Osteoblast (primary cell): Measurements from ENCODE around the gene CACNA2D1. TPM values are rescaled to one million over a fixed set of nuclear protein-coding genes. Genes with fewer than 3 reads are reported as not detected.

Experiments used
- DNase-seq: peaks from one replicate; pipeline ENCODE4 v3.0.0; 2011; ENCODE audit warnings: low spot score, mixed read lengths; ENCODE audit not compliant: insufficient read length; ENCODE audit errors: missing footprints
- H2AFZ ChIP-seq: 2 replicates; pipeline ENCODE4 v1.6.0; 2011; ENCODE audit warnings: mild to moderate bottlenecking, low read length
- H3K27ac ChIP-seq: 2 replicates; pipeline ENCODE4 v1.5.1; 2011; ENCODE audit warnings: mild to moderate bottlenecking, low read depth, low read length, moderate library complexity
- H3K27me3 ChIP-seq: 2 replicates; pipeline ENCODE4 v1.6.0; 2012; ENCODE audit warnings: mild to moderate bottlenecking, control low read depth, inconsistent platforms, low read length, moderate library complexity; ENCODE audit not compliant: insufficient read depth
- H3K36me3 ChIP-seq: 2 replicates; pipeline ENCODE4 v1.5.1; 2011; ENCODE audit warnings: mild to moderate bottlenecking, low read length, control low read depth, moderate library complexity; ENCODE audit not compliant: insufficient read depth
- H3K4me1 ChIP-seq: 2 replicates; pipeline ENCODE4 v1.5.1; 2011; ENCODE audit warnings: mild to moderate bottlenecking, low read length, control low read depth, moderate library complexity; ENCODE audit not compliant: insufficient read depth
- H3K4me2 ChIP-seq: 2 replicates; pipeline ENCODE4 v1.6.0; 2011; ENCODE audit warnings: mild to moderate bottlenecking, low read length; ENCODE audit not compliant: insufficient read depth
- H3K4me3 ChIP-seq: fragments of 200-600 bp; sonication (generic); 3 replicates; pipeline ENCODE4 v1.5.1; 2012; ENCODE audit warnings: mild to moderate bottlenecking, low read length, inconsistent platforms; ENCODE audit not compliant: insufficient read depth
- H3K79me2 ChIP-seq: 2 replicates; pipeline ENCODE4 v1.6.0; 2012; ENCODE audit warnings: mild to moderate bottlenecking, low read length, control low read depth, inconsistent platforms; ENCODE audit not compliant: insufficient read depth
- H3K9me3 ChIP-seq: 2 replicates; pipeline ENCODE4 v1.5.1; 2011; ENCODE audit warnings: low read depth, low read length, control low read depth
- H4K20me1 ChIP-seq: 2 replicates; pipeline ENCODE4 v1.6.0; 2012; ENCODE audit warnings: mild to moderate bottlenecking, low read length, control low read depth; ENCODE audit not compliant: insufficient read depth
- total RNA-seq: library from RNA; depleted of rRNA; stranded (reverse); fragments of >200 nt; gene quantifications from 2 replicates; pipeline ENCODE4 v1.2.3, GENCODE V29; 2012
- TF ChIP-seq, protein P1 (sequence below): IDR thresholded peaks from 2 replicates; pipeline ENCODE4 v1.5.1; 2011; ENCODE audit warnings: mild to moderate bottlenecking, low read depth, low read length, moderate library complexity; ENCODE audit errors: extremely low read depth

The CACNA2D1 gene
- total RNA-seq, 1 donor: 145 TPM

DNA sequence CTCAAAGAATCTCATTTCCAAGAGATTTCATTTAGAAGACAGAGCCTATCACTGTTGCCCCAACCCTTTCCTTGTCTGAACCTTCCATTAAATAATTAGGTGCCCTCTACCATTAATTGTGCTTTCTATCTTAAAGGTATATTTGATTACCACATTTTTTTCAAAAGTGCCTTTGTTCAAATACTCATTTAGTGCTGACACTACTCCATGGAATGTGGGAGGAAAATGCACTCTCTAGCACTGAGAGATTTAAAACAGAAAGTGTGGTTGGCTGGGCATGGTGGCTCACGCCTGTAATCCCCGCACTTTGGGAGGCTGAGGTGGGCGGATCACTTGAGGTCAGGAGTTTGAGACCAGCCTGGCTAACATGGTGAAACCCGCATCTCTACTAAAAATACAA is 119.8 kb downstream of the CACNA2D1 start:
- H3K9me3 ChIP-seq: no peaks in the 10 kb centered on the region
- H3K27ac ChIP-seq: no peak overlapping the region
- H4K20me1 ChIP-seq: peaks cover 6% of the 10 kb centered on the region
- H3K79me2 ChIP-seq: peaks cover 3% of the 10 kb centered on the region
- TF ChIP-seq, protein P1, sequence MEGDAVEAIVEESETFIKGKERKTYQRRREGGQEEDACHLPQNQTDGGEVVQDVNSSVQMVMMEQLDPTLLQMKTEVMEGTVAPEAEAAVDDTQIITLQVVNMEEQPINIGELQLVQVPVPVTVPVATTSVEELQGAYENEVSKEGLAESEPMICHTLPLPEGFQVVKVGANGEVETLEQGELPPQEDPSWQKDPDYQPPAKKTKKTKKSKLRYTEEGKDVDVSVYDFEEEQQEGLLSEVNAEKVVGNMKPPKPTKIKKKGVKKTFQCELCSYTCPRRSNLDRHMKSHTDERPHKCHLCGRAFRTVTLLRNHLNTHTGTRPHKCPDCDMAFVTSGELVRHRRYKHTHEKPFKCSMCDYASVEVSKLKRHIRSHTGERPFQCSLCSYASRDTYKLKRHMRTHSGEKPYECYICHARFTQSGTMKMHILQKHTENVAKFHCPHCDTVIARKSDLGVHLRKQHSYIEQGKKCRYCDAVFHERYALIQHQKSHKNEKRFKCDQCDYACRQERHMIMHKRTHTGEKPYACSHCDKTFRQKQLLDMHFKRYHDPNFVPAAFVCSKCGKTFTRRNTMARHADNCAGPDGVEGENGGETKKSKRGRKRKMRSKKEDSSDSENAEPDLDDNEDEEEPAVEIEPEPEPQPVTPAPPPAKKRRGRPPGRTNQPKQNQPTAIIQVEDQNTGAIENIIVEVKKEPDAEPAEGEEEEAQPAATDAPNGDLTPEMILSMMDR: no peak
- peaks cover 39% of the 10 kb centered on the region for H3K36me3 ChIP-seq
- no peaks in the 10 kb centered on the region for H3K27me3 ChIP-seq
- no peak overlapping the region for H3K4me3 ChIP-seq
- DNase-seq: peak; percentile 3
- no peaks in the 10 kb centered on the region for H3K4me1 ChIP-seq
- no peak overlapping the region for H2AFZ ChIP-seq
- no peak overlapping the region for H3K4me2 ChIP-seq

- Histone ChIP-seq H3K4me1 (no peaks in the 10 kb centered on the region), H3K4me2 (no peak overlapping the region), H3K27me3 (no peaks in the 10 kb centered on the region), H3K36me3 (peaks cover 17% of the 10 kb centered on the region), H3K9me3 (no peaks in the 10 kb centered on the region), H3K79me2 (peaks cover 10% of the 10 kb centered on the region), H2AFZ (no peak overlapping the region), H4K20me1 (peaks cover 12% of the 10 kb centered on the region), H3K27ac (no peak overlapping the region), H3K4me3 (no peak overlapping the region)
- TF ChIP-seq, protein P1: no peak
- peak; percentile 2 for DNase-seq
Measured at GRCh38 chr7:82319674-82320118, 123.9 kb downstream of the CACNA2D1 start.

DNA sequence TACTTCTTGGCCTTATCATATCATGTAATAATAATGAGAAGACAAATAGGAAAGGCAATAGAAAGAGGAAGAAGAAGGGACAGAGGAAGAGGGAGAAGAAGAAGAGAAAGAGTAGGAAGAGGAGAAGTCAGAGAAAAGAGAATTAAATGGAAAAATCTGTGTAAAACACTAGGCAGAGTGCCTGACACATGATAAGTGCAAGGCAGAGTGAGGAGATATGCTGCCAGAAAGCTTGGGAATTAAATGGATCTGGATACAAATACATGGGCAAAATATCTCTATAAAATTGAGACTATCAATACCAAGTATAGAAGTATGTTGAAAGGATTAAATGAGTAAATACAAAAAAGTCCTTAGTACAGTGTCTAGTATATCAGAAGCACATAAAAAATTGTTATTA is 124.8 kb downstream of the CACNA2D1 start:
- no peaks in the 10 kb centered on the region for H3K9me3 ChIP-seq
- H3K27me3 ChIP-seq: no peaks in the 10 kb centered on the region
- H3K4me2 ChIP-seq: no peak overlapping the region
- TF ChIP-seq, protein P1: no peak
- H3K4me1 ChIP-seq: no peaks in the 10 kb centered on the region
- peaks cover 14% of the 10 kb centered on the region for H3K36me3 ChIP-seq
- no peak for DNase-seq
- peaks cover 12% of the 10 kb centered on the region for H4K20me1 ChIP-seq
- H3K4me3 ChIP-seq: no peak overlapping the region
- peaks cover 10% of the 10 kb centered on the region for H3K79me2 ChIP-seq
- no peak overlapping the region for H2AFZ ChIP-seq
- no peak overlapping the region for H3K27ac ChIP-seq

GRCh38 chr7:82317760-82318159 is 125.8 kb downstream of the CACNA2D1 start:
- no peak for DNase-seq
- no peaks in the 10 kb centered on the region for H3K9me3 ChIP-seq
- H3K4me1 ChIP-seq: no peaks in the 10 kb centered on the region
- TF ChIP-seq, protein P1: no peak
- H3K4me2 ChIP-seq: no peak overlapping the region
- no peak overlapping the region for H3K27ac ChIP-seq
- no peak overlapping the region for H2AFZ ChIP-seq
- H3K4me3 ChIP-seq: no peak overlapping the region
- H4K20me1 ChIP-seq: peaks cover 12% of the 10 kb centered on the region
- H3K27me3 ChIP-seq: no peaks in the 10 kb centered on the region
- H3K36me3 ChIP-seq: peaks cover 14% of the 10 kb centered on the region
- H3K79me2 ChIP-seq: peaks cover 10% of the 10 kb centered on the region
